Measurements from ENCODE around the gene INTS11. TPM values are rescaled to one million over a fixed set of nuclear protein-coding genes. Genes with fewer than 3 reads are reported as not detected.
A peak's percentile ranks its signal among the peaks of the same experiment; 100 is the strongest.

The INTS11 gene
- polyA plus RNA-seq, 2 of the 4 experiments (the other 2 are of a cell fraction): 41.9 to 62.9 TPM

- FAIRE-seq (no peak), ATAC-seq (no peak), DNase-seq (ENCODE audit: low read depth in 1 of 2, low spot score in 1 of 2) (no peak)
- no peak overlapping the region for H3K27ac ChIP-seq
- no peaks in the 10 kb centered on the region for H3K9me3 ChIP-seq
- H3K4me3 ChIP-seq: no peak overlapping the region
- CTCF ChIA-PET: interaction anchor here (1.6 kb wide), 1 partner anchor 11 kb away, joined by 4 read pairs; no protein-coding TSS in a partner anchor
- WGBS (ENCODE audit: missing lambda C conversion rate): 94% methylated on average over 20 of the region's 49 CpGs
- H3K4me2 ChIP-seq: no peak overlapping the region
- H3K4me1 ChIP-seq: peaks cover 12% of the 10 kb centered on the region
- no peak for TF ChIP-seq HOXB5 (CRISPR knock-in tag; IDR thresholded peaks at IDR 0.05)
- POLR2A ChIA-PET: interaction anchor here (1.0 kb wide), 1 partner anchor 87 kb away, joined by 3 read pairs; the partner anchor contains the start of gene CCNL2
Measured at GRCh38 chr1:1312450-1313314, 11.8 kb downstream of the INTS11 start.

GRCh38 chr1:1311107-1312104 is 13.1 kb downstream of the INTS11 start:
- TF ChIP-seq HEYL (CRISPR knock-in tag; IDR thresholded peaks at IDR 0.05): no peak
- no peak for TF ChIP-seq RCOR1 (IDR thresholded peaks at IDR 0.05; ENCODE audit: low read depth, low read length)
- TF ChIP-seq, protein P1, sequence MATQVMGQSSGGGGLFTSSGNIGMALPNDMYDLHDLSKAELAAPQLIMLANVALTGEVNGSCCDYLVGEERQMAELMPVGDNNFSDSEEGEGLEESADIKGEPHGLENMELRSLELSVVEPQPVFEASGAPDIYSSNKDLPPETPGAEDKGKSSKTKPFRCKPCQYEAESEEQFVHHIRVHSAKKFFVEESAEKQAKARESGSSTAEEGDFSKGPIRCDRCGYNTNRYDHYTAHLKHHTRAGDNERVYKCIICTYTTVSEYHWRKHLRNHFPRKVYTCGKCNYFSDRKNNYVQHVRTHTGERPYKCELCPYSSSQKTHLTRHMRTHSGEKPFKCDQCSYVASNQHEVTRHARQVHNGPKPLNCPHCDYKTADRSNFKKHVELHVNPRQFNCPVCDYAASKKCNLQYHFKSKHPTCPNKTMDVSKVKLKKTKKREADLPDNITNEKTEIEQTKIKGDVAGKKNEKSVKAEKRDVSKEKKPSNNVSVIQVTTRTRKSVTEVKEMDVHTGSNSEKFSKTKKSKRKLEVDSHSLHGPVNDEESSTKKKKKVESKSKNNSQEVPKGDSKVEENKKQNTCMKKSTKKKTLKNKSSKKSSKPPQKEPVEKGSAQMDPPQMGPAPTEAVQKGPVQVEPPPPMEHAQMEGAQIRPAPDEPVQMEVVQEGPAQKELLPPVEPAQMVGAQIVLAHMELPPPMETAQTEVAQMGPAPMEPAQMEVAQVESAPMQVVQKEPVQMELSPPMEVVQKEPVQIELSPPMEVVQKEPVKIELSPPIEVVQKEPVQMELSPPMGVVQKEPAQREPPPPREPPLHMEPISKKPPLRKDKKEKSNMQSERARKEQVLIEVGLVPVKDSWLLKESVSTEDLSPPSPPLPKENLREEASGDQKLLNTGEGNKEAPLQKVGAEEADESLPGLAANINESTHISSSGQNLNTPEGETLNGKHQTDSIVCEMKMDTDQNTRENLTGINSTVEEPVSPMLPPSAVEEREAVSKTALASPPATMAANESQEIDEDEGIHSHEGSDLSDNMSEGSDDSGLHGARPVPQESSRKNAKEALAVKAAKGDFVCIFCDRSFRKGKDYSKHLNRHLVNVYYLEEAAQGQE (IDR thresholded peaks at IDR 0.05): no peak
- no peak for TF ChIP-seq TFCP2L1 (CRISPR knock-in tag; IDR thresholded peaks at IDR 0.05)
- no peak for TF ChIP-seq JUN (IDR thresholded peaks at IDR 0.05)
- no peak for TF ChIP-seq SMC3 (IDR thresholded peaks at IDR 0.05)
- CTCF ChIA-PET: interaction anchor here (1.6 kb wide), 1 partner anchor 9 kb away, joined by 4 read pairs; no protein-coding TSS in a partner anchor
- Histone ChIP-seq H3K27ac (no peak overlapping the region), H3K9me3 (no peaks in the 10 kb centered on the region), H3K4me2 (no peak overlapping the region), H3K4me1 (peaks cover 16% of the 10 kb centered on the region), H3K4me3 (no peak overlapping the region)
- DNase-seq (ENCODE audit: low read depth in 1 of 2, low spot score in 1 of 2) (no peak), FAIRE-seq (no peak), ATAC-seq (no peak)
- POLR2A ChIA-PET: interaction anchor here (1.0 kb wide), 1 partner anchor 88 kb away, joined by 3 read pairs; the partner anchor contains the start of gene CCNL2
- 98% methylated on average over 8 of the region's 22 CpGs for WGBS (ENCODE audit: missing lambda C conversion rate)

- Histone ChIP-seq H3K4me3 (no peak overlapping the region), H3K4me2 (no peak overlapping the region), H3K9me3 (no peaks in the 10 kb centered on the region), H3K4me1 (peaks cover 24% of the 10 kb centered on the region), H3K27ac (no peak overlapping the region)
- 85% methylated on average over 7 of the region's 21 CpGs for WGBS (ENCODE audit: missing lambda C conversion rate)
- no peak for ATAC-seq
- TF ChIP-seq RCOR1 (IDR thresholded peaks at IDR 0.05; ENCODE audit: low read depth, low read length): no peak
- no peak for TF ChIP-seq HOXB13 (CRISPR knock-in tag; IDR thresholded peaks at IDR 0.05; ENCODE audit: low read depth)
- TF ChIP-seq RARB (CRISPR knock-in tag; IDR thresholded peaks at IDR 0.05): no peak
- ChIA-PET CTCF (interaction anchor here (1.6 kb wide), 1 partner anchor 8 kb away, joined by 4 read pairs; no protein-coding TSS in a partner anchor), POLR2A (no interaction called here)
- no peak for FAIRE-seq
- DNase-seq (ENCODE audit: low read depth in 1 of 2, low spot score in 1 of 2): no peak
Measured at GRCh38 chr1:1310476-1311053, 13.9 kb downstream of the INTS11 start.

- no peak for ATAC-seq
- Histone ChIP-seq H3K4me2 (peak overlapping the region; percentile 96; the same call in 1 of the 3 replicates), H3K27ac (no peak overlapping the region), H3K9me3 (no peaks in the 10 kb centered on the region), H3K4me1 (peaks cover 29% of the 10 kb centered on the region), H3K4me3 (no peak overlapping the region)
- WGBS (ENCODE audit: missing lambda C conversion rate): 75% methylated on average over 1 of the region's 3 CpGs
- no peak for DNase-seq (ENCODE audit: low read depth in 1 of 2, low spot score in 1 of 2)
- TF ChIP-seq NR3C1 (IDR thresholded peaks at IDR 0.05) (no peak), RAD21 (conservative IDR thresholded peaks at IDR 0.05 in 1 of 2, IDR thresholded peaks at IDR 0.05 in 1 of 2) (no peak), CBX2 (IDR thresholded peaks at IDR 0.05; ENCODE audit: borderline replicate concordance, low read depth) (no peak), TP53 (CRISPR knock-in tag; IDR thresholded peaks at IDR 0.05) (no peak), NPAS2 (CRISPR knock-in tag; IDR thresholded peaks at IDR 0.05; ENCODE audit: borderline replicate concordance) (no peak), NFE2L2 (conservative IDR thresholded peaks at IDR 0.05; ENCODE audit: low read length) (no peak), KDM1A (IDR thresholded peaks at IDR 0.05; ENCODE audit: low read depth) (no peak), HOXB5 (CRISPR knock-in tag; IDR thresholded peaks at IDR 0.05) (no peak), ZFP36 (IDR thresholded peaks at IDR 0.05; ENCODE audit: borderline replicate concordance, partially characterized antibody) (no peak), FOSB (CRISPR knock-in tag; IDR thresholded peaks at IDR 0.05) (no peak), ZC3H11A (IDR thresholded peaks at IDR 0.05) (no peak), RARB (CRISPR knock-in tag; IDR thresholded peaks at IDR 0.05) (no peak)
- TF ChIP-seq, protein P2, sequence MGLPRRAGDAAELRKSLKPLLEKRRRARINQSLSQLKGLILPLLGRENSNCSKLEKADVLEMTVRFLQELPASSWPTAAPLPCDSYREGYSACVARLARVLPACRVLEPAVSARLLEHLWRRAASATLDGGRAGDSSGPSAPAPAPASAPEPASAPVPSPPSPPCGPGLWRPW (IDR thresholded peaks at IDR 0.05): no peak
- CTCF ChIA-PET: interaction anchor here (0.8 kb wide), 1 partner anchor 35 kb away, joined by 3 read pairs; no protein-coding TSS in a partner anchor
- POLR2A ChIA-PET: no interaction called here
- no peak for FAIRE-seq
Measured at GRCh38 chr1:1310109-1310385, 14.4 kb downstream of the INTS11 start.

Measured in A549 (cell line).